ENCODE measurements around the gene PRKAG2. TPM values are rescaled to one million over a fixed set of nuclear protein-coding genes. Genes with fewer than 3 reads are reported as not detected.

Gene PRKAG2
- total RNA-seq, 1 donor from 2014 or later, result 21.1 TPM

GRCh38 chr7:151815419-151815818 is 61.5 kb downstream of the PRKAG2 start:
- H3K27me3 ChIP-seq (ENCODE audit: control insufficient read depth, insufficient read depth, low read length), result peaks cover 18% of the 10 kb centered on the region

GRCh38 chr7:151814400-151815009 is 62.4 kb downstream of the PRKAG2 start:
- no peak for TF ChIP-seq CTCF (IDR thresholded peaks at IDR 0.05; ENCODE audit: insufficient read depth, low read length, poor library complexity, severe bottlenecking)
- no peak for DNase-seq (ENCODE audit: low read depth)
- Histone ChIP-seq H3K4me3 (ENCODE audit: low read depth, low read length) (no peak overlapping the region), H3K27me3 (ENCODE audit: control insufficient read depth, insufficient read depth, low read length) (peaks cover 18% of the 10 kb centered on the region), H3K36me3 (ENCODE audit: control insufficient read depth, insufficient read depth, low read length) (no peaks in the 10 kb centered on the region)

More at GRCh38 chr7:151815419-151815818, 61.5 kb downstream of the PRKAG2 start:
- DNase-seq (ENCODE audit: low read depth), result no peak
- TF ChIP-seq CTCF (IDR thresholded peaks at IDR 0.05; ENCODE audit: insufficient read depth, low read length, poor library complexity, severe bottlenecking), result no peak
- Histone ChIP-seq H3K4me3 (ENCODE audit: low read depth, low read length) (no peak overlapping the region), H3K36me3 (ENCODE audit: control insufficient read depth, insufficient read depth, low read length) (no peaks in the 10 kb centered on the region)

GRCh38 chr7:151813997-151814396 is 62.9 kb downstream of the PRKAG2 start:
- DNase-seq (ENCODE audit: low read depth), result no peak
- no peak for TF ChIP-seq CTCF (IDR thresholded peaks at IDR 0.05; ENCODE audit: insufficient read depth, low read length, poor library complexity, severe bottlenecking)
- no peaks in the 10 kb centered on the region for H3K36me3 ChIP-seq (ENCODE audit: control insufficient read depth, insufficient read depth, low read length)
- peaks cover 18% of the 10 kb centered on the region for H3K27me3 ChIP-seq (ENCODE audit: control insufficient read depth, insufficient read depth, low read length)
- H3K4me3 ChIP-seq (ENCODE audit: low read depth, low read length), result no peak overlapping the region

- no peak overlapping the region for H3K4me3 ChIP-seq (ENCODE audit: low read depth, low read length)
- DNase-seq (ENCODE audit: low read depth), result no peak
- H3K27me3 ChIP-seq (ENCODE audit: control insufficient read depth, insufficient read depth, low read length), result peaks cover 18% of the 10 kb centered on the region
- no peak for TF ChIP-seq CTCF (IDR thresholded peaks at IDR 0.05; ENCODE audit: insufficient read depth, low read length, poor library complexity, severe bottlenecking)
- no peaks in the 10 kb centered on the region for H3K36me3 ChIP-seq (ENCODE audit: control insufficient read depth, insufficient read depth, low read length)
Measured at GRCh38 chr7:151813445-151813844, 63.5 kb downstream of the PRKAG2 start.

- H3K4me3 ChIP-seq (ENCODE audit: low read depth, low read length), result no peak overlapping the region
- TF ChIP-seq CTCF (IDR thresholded peaks at IDR 0.05; ENCODE audit: insufficient read depth, low read length, poor library complexity, severe bottlenecking), result no peak
- no peaks in the 10 kb centered on the region for H3K36me3 ChIP-seq (ENCODE audit: control insufficient read depth, insufficient read depth, low read length)
- H3K27me3 ChIP-seq (ENCODE audit: control insufficient read depth, insufficient read depth, low read length), result peaks cover 18% of the 10 kb centered on the region
- DNase-seq (ENCODE audit: low read depth), result no peak
Measured at GRCh38 chr7:151812967-151813366, 63.9 kb downstream of the PRKAG2 start.
